Loucy (cell line): ENCODE results near the gene NLRC3.

Experiments
- H2AFZ ChIP-seq: fragments of 200-600 bp; sonication (generic); 2 replicates; pipeline ENCODE4 v1.6.0; 2016; ENCODE audit warnings: antibody characterized with exemption, mild to moderate bottlenecking, low read length, moderate library complexity
- H3F3A ChIP-seq: fragments of 200-600 bp; 2 replicates; pipeline ENCODE4 v1.6.0; 2016; ENCODE audit warnings: antibody characterized with exemption, low read depth, mild to moderate bottlenecking
- H3K27me3 ChIP-seq: fragments of 200-600 bp; sonication (generic); 2 replicates; pipeline ENCODE4 v1.6.1; 2014; ENCODE audit warnings: low read length, mild to moderate bottlenecking; ENCODE audit not compliant: insufficient read depth, poor library complexity, severe bottlenecking
- H3K36me3 ChIP-seq: fragments of 200-600 bp; sonication (generic); 2 replicates; pipeline ENCODE4 v1.6.1; 2016; ENCODE audit warnings: low read length; ENCODE audit not compliant: insufficient read depth
- H3K4me1 ChIP-seq: fragments of 200-600 bp; sonication (generic); 2 replicates; pipeline ENCODE4 v1.5.1; 2014; ENCODE audit warnings: low read length, mild to moderate bottlenecking; ENCODE audit not compliant: insufficient read depth, poor library complexity, severe bottlenecking
- H3K4me2 ChIP-seq: fragments of 200-600 bp; sonication (generic); 2 replicates; pipeline ENCODE4 v1.6.0; 2014; ENCODE audit warnings: antibody characterized with exemption, low read length, low read depth, mild to moderate bottlenecking; ENCODE audit not compliant: poor library complexity, severe bottlenecking
- H3K4me3 ChIP-seq: fragments of 200-600 bp; sonication (generic); 2 replicates; pipeline ENCODE4 v1.5.1; 2014; ENCODE audit warnings: low read length, mild to moderate bottlenecking, mixed read lengths; ENCODE audit not compliant: poor library complexity, severe bottlenecking
- H3K79me2 ChIP-seq: fragments of 200-600 bp; sonication (generic); 2 replicates; pipeline ENCODE4 v1.6.1; 2014; ENCODE audit warnings: low read length; ENCODE audit not compliant: insufficient read depth
- H3K9ac ChIP-seq: fragments of 200-600 bp; sonication (generic); 2 replicates; pipeline ENCODE4 v1.6.0; 2014; ENCODE audit warnings: mild to moderate bottlenecking, low read depth, low read length, moderate library complexity; ENCODE audit not compliant: poor library complexity, severe bottlenecking
- H3K9me2 ChIP-seq: fragments of 200-600 bp; sonication (generic); replicated peaks from 2 replicates; pipeline ENCODE4 v1.6.1; 2016; ENCODE audit warnings: low read depth, low read length, mixed read lengths
- H3K9me3 ChIP-seq: fragments of 200-600 bp; sonication (generic); 2 replicates; pipeline ENCODE4 v1.6.1; 2014; ENCODE audit warnings: mild to moderate bottlenecking, antibody characterized with exemption, low read length, low read depth; ENCODE audit not compliant: insufficient read depth
- H4K20me1 ChIP-seq: fragments of 200-600 bp; sonication (generic); 2 replicates; pipeline ENCODE4 v1.6.0; 2014; ENCODE audit warnings: antibody characterized with exemption, low read length, mild to moderate bottlenecking; ENCODE audit not compliant: insufficient read depth, poor library complexity, severe bottlenecking
- CTCF ChIP-seq: fragments of 200-600 bp; sonication (generic); conservative IDR thresholded peaks from 2 replicates; pipeline ENCODE4 v1.5.1; 2014; ENCODE audit warnings: mild to moderate bottlenecking, antibody characterized with exemption, low read length
- EZH2phosphoT487 ChIP-seq: fragments of 200-600 bp; IDR thresholded peaks from 2 replicates; pipeline ENCODE4 v1.6.1; 2018; ENCODE audit warnings: antibody characterized with exemption, mild to moderate bottlenecking, moderate library complexity, borderline replicate concordance

Gene NLRC3

DNA sequence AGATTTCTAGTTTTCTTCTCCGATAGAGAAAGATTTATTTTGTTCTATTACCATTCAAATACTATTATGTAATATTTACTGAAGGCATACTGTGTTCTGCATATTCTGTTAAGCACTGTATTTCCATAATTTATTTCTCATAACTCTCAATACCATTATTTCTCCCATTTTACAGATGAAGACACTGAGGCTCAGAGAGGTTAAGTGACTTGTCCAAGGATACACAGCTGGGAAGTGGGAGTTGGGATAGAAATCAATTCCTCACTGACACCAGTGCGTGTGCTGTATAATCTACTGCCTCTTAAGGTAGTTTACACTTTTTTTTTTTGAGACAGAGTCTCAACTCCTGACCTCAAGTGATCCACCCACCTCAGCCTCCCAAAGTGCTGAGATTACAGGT lies 7.4 kb downstream of the NLRC3 start:
- Histone ChIP-seq H3K9me2 (no peaks in the 10 kb centered on the region), H3F3A (no peaks in the 10 kb centered on the region), H3K4me3 (no peak overlapping the region), H3K36me3 (peaks cover 5% of the 10 kb centered on the region; the same call in 1 of the 2 replicates), H3K4me2 (no peak overlapping the region), H4K20me1 (peaks cover 17% of the 10 kb centered on the region), H3K79me2 (peaks cover 57% of the 10 kb centered on the region), H3K9me3 (peaks cover 5% of the 10 kb centered on the region; the same call in 1 of the 2 replicates), H3K9ac (no peak overlapping the region), H2AFZ (no peak overlapping the region), H3K27me3 (no peaks in the 10 kb centered on the region), H3K4me1 (peaks cover 1% of the 10 kb centered on the region)
- TF ChIP-seq EZH2phosphoT487 (no peak), CTCF (no peak)

DNA sequence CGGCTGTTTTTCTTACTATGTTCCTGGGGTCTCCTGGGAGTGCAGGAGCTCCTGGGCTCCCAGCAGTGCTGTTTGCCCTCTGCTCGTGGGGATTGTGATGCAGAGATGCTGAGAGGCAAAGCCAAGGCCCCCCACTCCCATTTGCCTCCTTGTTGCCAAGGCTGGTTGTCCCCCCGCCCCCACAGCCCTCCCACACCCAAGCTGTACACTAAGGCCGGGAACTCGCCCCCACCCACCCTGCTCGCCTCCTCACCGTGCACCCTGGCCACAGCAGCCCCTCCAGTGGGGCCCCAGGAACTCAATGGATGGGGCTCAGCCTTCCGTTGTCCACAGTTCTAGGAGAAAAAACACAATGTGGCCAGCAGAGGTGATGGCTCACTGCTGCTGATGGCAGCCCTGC lies 10.2 kb downstream of the NLRC3 start:
- no peaks in the 10 kb centered on the region for H3K4me1 ChIP-seq
- no peaks in the 10 kb centered on the region for H3K9me2 ChIP-seq
- H3F3A ChIP-seq: no peaks in the 10 kb centered on the region
- no peak overlapping the region for H2AFZ ChIP-seq
- H3K4me2 ChIP-seq: no peak overlapping the region
- H3K36me3 ChIP-seq: peaks cover 14% of the 10 kb centered on the region; the same call in 1 of the 2 replicates
- peaks cover 8% of the 10 kb centered on the region for H4K20me1 ChIP-seq
- peaks cover 29% of the 10 kb centered on the region for H3K79me2 ChIP-seq
- no peaks in the 10 kb centered on the region for H3K27me3 ChIP-seq
- peaks cover 5% of the 10 kb centered on the region; the same call in 1 of the 2 replicates for H3K9me3 ChIP-seq
- H3K9ac ChIP-seq: no peak overlapping the region
- no peak overlapping the region for H3K4me3 ChIP-seq
- TF ChIP-seq EZH2phosphoT487: no peak

GRCh38 chr16:3564889-3565141 lies 12.4 kb downstream of the NLRC3 start:
- H3K4me2 ChIP-seq: no peak overlapping the region
- H3K9me3 ChIP-seq: no peaks in the 10 kb centered on the region
- no peak overlapping the region for H3K4me3 ChIP-seq
- no peak overlapping the region for H2AFZ ChIP-seq
- peaks cover 12% of the 10 kb centered on the region; the same call in 1 of the 2 replicates for H3K79me2 ChIP-seq
- H4K20me1 ChIP-seq: peaks cover 3% of the 10 kb centered on the region
- no peak overlapping the region for H3K9ac ChIP-seq
- no peaks in the 10 kb centered on the region for H3K27me3 ChIP-seq
- H3K4me1 ChIP-seq: no peaks in the 10 kb centered on the region
- TF ChIP-seq CTCF: no peak
- no peak for TF ChIP-seq EZH2phosphoT487
- H3F3A ChIP-seq: no peaks in the 10 kb centered on the region
- H3K9me2 ChIP-seq: no peaks in the 10 kb centered on the region
- H3K36me3 ChIP-seq: peaks cover 9% of the 10 kb centered on the region; the same call in 1 of the 2 replicates

DNA sequence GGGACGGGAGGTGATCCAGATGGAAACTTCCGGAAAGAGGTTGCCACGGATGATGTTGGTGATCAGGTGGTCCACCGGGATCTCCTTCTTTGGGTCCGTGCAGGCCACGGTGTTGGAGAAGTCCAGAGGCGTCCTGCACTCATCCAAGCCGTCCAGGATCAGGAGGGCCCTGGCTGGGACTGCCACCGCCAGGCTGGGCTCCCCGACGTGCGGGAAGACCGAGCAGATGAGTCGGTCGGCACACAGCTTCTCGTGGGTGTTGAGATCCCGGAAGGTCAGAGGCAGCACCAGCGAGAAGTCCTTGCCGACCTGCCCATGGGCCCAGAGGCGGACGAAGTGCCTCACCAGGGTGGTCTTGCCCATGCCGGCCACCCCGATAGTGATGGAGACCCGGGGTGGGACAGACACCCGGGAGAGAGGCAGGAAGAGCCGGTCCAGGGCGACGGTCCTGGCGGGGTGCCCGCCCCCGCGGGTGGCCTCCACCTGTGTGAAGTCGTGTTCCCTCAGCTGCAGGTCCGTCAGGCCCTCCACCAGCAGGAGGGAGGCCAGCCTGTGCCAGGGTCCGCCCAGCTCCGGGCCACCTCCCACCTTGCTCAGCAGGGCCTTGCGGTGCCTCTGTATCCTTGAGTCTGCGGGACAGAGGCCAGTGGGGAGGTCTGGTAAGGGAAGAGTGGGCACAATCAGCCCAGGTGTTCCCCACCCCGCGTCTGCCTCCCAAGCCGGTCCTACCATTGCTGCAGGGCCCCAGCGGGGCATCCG lies 12.9 kb downstream of the NLRC3 start:
- H2AFZ ChIP-seq: no peak overlapping the region

More for the DNA sequence above, 12.9 kb downstream of the NLRC3 start:
- Histone ChIP-seq H3K79me2 (peaks cover 7% of the 10 kb centered on the region; the same call in 1 of the 2 replicates), H3K4me2 (no peak overlapping the region), H3K4me1 (no peaks in the 10 kb centered on the region), H3K27me3 (no peaks in the 10 kb centered on the region), H3K9me3 (no peaks in the 10 kb centered on the region), H4K20me1 (no peaks in the 10 kb centered on the region), H3F3A (no peaks in the 10 kb centered on the region), H3K9me2 (no peaks in the 10 kb centered on the region), H3K4me3 (no peak overlapping the region), H3K36me3 (peaks cover 9% of the 10 kb centered on the region; the same call in 1 of the 2 replicates), H3K9ac (no peak overlapping the region)
- TF ChIP-seq EZH2phosphoT487: no peak
- no peak for TF ChIP-seq CTCF
